ENCODE results near the gene CLDN9. TPM values are rescaled to one million over a fixed set of nuclear protein-coding genes. Genes with fewer than 3 reads are reported as not detected.

CLDN9 gene
- total RNA-seq, 6 donors from 2014 or later = 0.57 to 5.9 (median 1.1) TPM

DNA sequence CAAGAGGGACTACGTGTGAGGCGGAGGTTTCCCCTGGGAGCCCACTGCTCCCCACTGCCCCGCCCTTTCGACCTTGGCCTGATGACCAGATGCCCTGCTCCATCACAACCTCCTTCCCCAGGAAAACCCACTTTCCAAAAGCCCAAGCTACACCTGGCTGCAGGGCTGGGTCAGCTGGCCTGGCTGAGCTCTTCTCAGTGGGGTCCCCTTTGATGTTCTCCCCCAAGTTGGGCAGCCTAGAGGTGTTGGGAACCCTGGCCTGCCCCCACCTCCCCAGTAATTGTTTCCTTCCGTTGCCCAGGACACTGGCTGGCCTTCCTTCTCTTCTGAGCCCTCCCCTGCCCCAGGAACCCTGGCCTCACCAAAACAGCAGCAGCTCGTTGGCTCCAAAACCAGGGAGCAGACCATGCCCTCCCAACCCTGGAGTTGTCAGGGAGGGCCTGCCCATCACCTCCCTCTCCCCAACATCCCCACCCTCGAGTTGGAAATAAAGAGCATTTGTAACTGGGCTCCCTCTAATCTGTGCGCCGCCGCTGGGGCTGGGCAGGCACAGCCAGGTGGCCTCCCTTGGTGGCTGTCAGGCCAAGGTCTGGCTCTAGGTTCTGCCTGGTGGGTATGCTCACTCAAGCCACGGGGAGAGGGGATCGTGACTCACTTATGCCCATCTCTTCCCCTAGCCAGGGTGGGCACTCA, 1.4 kb downstream of the CLDN9 start:
- 43 to 67% methylated on average over 8 to 11 of the region's 12 CpGs for WGBS, 2 donors
- ATAC-seq (ENCODE audit: low FRiP score in 2 of 2) = no peak
- TF ChIP-seq POLR2AphosphoS5 (IDR thresholded peaks at IDR 0.05) = no peak
- TF ChIP-seq POLR2A (IDR thresholded peaks at IDR 0.05) = no peak
- TF ChIP-seq, protein P1, sequence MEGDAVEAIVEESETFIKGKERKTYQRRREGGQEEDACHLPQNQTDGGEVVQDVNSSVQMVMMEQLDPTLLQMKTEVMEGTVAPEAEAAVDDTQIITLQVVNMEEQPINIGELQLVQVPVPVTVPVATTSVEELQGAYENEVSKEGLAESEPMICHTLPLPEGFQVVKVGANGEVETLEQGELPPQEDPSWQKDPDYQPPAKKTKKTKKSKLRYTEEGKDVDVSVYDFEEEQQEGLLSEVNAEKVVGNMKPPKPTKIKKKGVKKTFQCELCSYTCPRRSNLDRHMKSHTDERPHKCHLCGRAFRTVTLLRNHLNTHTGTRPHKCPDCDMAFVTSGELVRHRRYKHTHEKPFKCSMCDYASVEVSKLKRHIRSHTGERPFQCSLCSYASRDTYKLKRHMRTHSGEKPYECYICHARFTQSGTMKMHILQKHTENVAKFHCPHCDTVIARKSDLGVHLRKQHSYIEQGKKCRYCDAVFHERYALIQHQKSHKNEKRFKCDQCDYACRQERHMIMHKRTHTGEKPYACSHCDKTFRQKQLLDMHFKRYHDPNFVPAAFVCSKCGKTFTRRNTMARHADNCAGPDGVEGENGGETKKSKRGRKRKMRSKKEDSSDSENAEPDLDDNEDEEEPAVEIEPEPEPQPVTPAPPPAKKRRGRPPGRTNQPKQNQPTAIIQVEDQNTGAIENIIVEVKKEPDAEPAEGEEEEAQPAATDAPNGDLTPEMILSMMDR (IDR thresholded peaks at IDR 0.05) = no peak
- TF ChIP-seq EP300 (IDR thresholded peaks at IDR 0.05) = no peak

DNA sequence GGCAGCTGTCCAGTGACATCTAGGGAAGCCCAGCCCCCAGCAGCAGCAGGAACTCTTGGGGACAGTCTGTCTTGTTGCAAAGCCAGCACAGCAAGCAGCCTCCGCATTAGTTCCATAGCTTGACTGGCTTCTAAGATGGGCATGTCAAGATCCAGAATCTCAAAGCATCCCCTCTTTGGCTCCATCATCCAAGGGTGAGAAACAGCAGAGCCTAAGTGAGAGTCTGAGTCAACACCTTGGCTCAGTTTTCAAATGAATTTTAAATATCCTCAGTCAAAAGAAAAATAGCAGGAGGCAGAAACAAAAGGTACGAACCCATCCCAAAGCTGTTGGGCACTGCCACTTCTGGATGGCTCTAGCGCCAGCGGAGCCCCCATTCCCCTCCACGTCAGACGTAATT, 2.2 kb downstream of the CLDN9 start:
- ATAC-seq (ENCODE audit: low FRiP score in 2 of 2) = no peak
- no peak for DNase-seq
- WGBS, 2 donors = 82 to 91% methylated on average over 5 to 6 of the region's 6 CpGs
- H3K9me3 ChIP-seq = no peaks in the 10 kb centered on the region
- H3K27ac ChIP-seq = no peak overlapping the region
- peaks cover 0 to 10% (median 3%) of the 10 kb centered on the region in 4 donors for H3K27me3 ChIP-seq
- TF ChIP-seq POLR2A (IDR thresholded peaks at IDR 0.05) (no peak), EP300 (IDR thresholded peaks at IDR 0.05) (no peak), POLR2AphosphoS5 (IDR thresholded peaks at IDR 0.05) (no peak)
- TF ChIP-seq, protein P1 (IDR thresholded peaks at IDR 0.05) = no peak
- no peaks in the 10 kb centered on the region for H3K36me3 ChIP-seq
- H3K4me1 ChIP-seq = peaks cover 15 to 36% (median 26%) of the 10 kb centered on the region in 4 donors
- no peak overlapping the region for H3K4me3 ChIP-seq

More for the DNA sequence above, 1.4 kb downstream of the CLDN9 start:
- H3K27me3 ChIP-seq = peaks cover 0 to 10% (median 3%) of the 10 kb centered on the region in 4 donors
- H3K4me1 ChIP-seq = peaks cover 8 to 36% (median 24%) of the 10 kb centered on the region in 4 donors
- no peak overlapping the region for H3K4me3 ChIP-seq
- H3K36me3 ChIP-seq = no peaks in the 10 kb centered on the region
- no peak overlapping the region for H3K27ac ChIP-seq
- no peaks in the 10 kb centered on the region for H3K9me3 ChIP-seq
- no peak for DNase-seq

DNA sequence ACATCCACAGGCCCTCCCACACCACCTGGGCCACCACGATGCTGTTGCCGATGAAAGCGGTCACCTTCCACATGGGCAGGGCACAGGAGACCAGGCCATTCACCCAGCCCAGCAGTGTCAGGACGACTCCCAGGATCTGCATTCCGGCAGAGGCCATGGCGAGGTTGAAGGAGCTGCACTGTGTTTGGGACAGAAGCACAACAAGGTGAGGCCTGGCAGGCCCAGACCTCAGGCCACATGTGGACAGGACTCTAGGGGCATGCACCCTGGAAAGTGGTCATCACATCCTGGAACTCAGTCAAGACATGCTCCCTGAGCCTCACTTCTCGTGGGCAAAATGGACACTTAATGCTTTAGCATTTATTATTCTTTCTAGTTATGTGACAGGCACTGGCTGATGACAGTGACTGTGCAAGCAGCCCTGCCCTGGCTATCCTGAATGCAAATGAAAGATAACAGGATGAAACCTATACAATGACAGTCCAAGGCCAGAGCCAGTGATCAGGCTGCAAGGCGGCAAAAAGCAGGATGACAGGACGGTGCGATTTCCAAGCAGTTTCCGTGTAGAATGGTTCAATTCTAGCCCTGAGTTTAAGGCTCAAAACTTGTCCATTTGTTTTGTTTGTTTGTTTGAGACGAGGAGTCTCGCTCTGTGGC, 3.3 kb downstream of the CLDN9 start:
- Histone ChIP-seq H3K9me3 (no peaks in the 10 kb centered on the region), H3K27ac (no peak overlapping the region), H3K4me1 (peaks cover 16 to 35% (median 27%) of the 10 kb centered on the region in 4 donors), H3K36me3 (no peaks in the 10 kb centered on the region), H3K4me3 (no peak overlapping the region), H3K27me3 (peaks cover 0 to 10% (median 3%) of the 10 kb centered on the region in 4 donors)
- ATAC-seq (ENCODE audit: low FRiP score in 2 of 2) (no peak), DNase-seq (no peak)
- whole genome bisulfite sequencing, 2 donors = 68 to 88% methylated on average over 7 to 10 of the region's 13 CpGs
- no peak for TF ChIP-seq POLR2A (IDR thresholded peaks at IDR 0.05)

DNA sequence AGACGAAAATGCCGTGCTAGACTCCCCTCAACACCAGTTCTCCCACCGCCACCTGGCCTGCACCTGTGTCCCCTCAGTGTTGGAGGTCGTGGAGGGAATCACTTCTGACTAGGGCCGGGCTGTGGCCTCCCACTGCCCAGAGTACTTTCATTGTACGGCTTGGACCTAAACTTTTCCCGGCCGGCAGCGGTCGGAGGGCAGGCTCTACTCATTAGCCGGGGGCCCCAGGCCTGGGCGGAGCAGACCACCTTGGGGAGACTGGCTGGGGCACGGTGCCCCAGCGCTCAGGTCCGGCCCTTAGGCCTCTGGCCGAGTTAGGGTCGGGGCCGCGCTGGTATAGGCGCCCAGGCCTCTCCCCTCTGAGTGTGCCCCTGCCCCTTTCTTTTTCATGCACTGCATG, 4.6 kb downstream of the CLDN9 start:
- H3K4me1 ChIP-seq = peaks cover 26 to 43% (median 36%) of the 10 kb centered on the region in 4 donors
- DNase-seq (no peak), ATAC-seq (ENCODE audit: low FRiP score in 2 of 2) (no peak)
- no peaks in the 10 kb centered on the region for H3K9me3 ChIP-seq
- no peak for TF ChIP-seq EP300 (IDR thresholded peaks at IDR 0.05)
- no peak for TF ChIP-seq POLR2A (IDR thresholded peaks at IDR 0.05)
- no peak for TF ChIP-seq POLR2AphosphoS5 (IDR thresholded peaks at IDR 0.05)
- TF ChIP-seq, protein P1 (IDR thresholded peaks at IDR 0.05) = no peak
- H3K4me3 ChIP-seq = no peak overlapping the region
- peaks cover 0 to 5% (median 0%) of the 10 kb centered on the region in 4 donors for H3K36me3 ChIP-seq
- no peak overlapping the region for H3K27ac ChIP-seq
- 61 to 86% methylated on average over 6 to 13 of the region's 20 CpGs for WGBS, 2 donors
- peaks cover 0 to 10% (median 3%) of the 10 kb centered on the region in 4 donors for H3K27me3 ChIP-seq

DNA sequence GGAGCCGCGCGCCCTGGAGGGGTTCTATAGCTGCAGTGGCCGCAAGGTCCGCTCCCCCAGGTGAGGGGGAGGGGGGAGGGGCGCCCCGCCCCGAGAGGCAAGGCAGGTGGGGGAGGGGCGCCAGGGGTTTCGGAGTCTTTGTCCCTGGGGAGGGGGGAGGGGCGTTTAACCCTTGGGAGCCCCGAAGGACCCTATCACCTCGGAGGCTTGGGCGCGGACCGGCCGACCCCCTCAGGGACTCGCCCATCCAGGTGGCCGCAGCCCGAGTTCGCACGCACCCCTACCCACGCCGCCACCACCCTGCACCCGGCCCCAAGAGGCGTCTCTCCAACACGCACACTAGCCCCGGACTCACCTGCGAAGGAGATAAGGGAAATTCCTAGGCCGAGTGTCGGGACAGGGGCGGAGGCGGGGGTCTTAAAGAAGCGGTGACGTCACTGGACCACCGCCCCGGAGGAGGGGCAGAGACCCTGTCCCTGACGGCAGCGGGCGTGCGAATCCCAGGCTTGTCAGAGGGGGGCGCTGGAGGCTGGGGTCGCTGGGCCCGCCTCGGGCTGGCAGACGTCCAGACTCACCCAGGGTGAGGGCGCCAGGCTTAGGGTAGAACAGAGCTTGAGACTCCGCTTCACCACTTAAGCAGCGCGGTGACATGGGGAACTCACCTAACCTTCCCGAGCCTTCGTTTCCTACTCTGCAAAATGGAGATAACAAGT, 5.2 kb downstream of the CLDN9 start, which contains the start of gene CLDN6:
TSS of gene CLDN6 (minus strand) at position 390 of the 713 bp plus-strand sequence. CDS start 2,162 bp downstream, outside the sequence.
- peaks cover 0 to 5% (median 0%) of the 10 kb centered on the region in 4 donors for H3K36me3 ChIP-seq
- TF ChIP-seq POLR2A (IDR thresholded peaks at IDR 0.05) (no peak), EP300 (IDR thresholded peaks at IDR 0.05) (no peak), POLR2AphosphoS5 (IDR thresholded peaks at IDR 0.05) (no peak)
- TF ChIP-seq, protein P1 (IDR thresholded peaks at IDR 0.05) = peak in 1 of 6 experiments; percentile 40
- DNase-seq = no peak
- H3K27me3 ChIP-seq = peaks cover 0 to 10% (median 3%) of the 10 kb centered on the region in 4 donors
- no peaks in the 10 kb centered on the region for H3K9me3 ChIP-seq
- 19 to 20% methylated on average over 13 to 15 of the region's 52 CpGs for WGBS, 2 donors
- peaks cover 32 to 49% (median 40%) of the 10 kb centered on the region in 4 donors for H3K4me1 ChIP-seq
- no peak within 1 kb of the TSS for H3K4me3 ChIP-seq
- no peak for ATAC-seq (ENCODE audit: low FRiP score in 2 of 2)
- no peak within 1 kb of the TSS for H3K27ac ChIP-seq

All from upper lobe of left lung (tissue), 6 donors.